Fibroblast of the aortic adventitia (primary cell): ENCODE data around the gene NCLN. TPM values are rescaled to one million over a fixed set of nuclear protein-coding genes. Genes with fewer than 3 reads are reported as not detected.

ENCODE experiments used
- DNase-seq: peaks from one replicate; pipeline ENCODE4 v3.0.0-alpha.2; 2010; ENCODE audit warnings: low read depth
- H3K4me3 ChIP-seq: 2 replicates; pipeline ENCODE4 v1.5.1; 2011; ENCODE audit warnings: low read depth, mild to moderate bottlenecking, control low read depth, low read length, moderate library complexity
- CTCF ChIP-seq: IDR thresholded peaks from 2 replicates; pipeline ENCODE4 v1.5.1; 2011; ENCODE audit warnings: mild to moderate bottlenecking, low read length, control low read depth, inconsistent platforms; ENCODE audit not compliant: insufficient read depth
- total RNA-seq: library from RNA; depleted of rRNA; stranded (reverse); fragments of >200 nt; gene quantifications from 2 replicates; pipeline ENCODE4 v1.2.3, GENCODE V29; 2012; ENCODE audit warnings: low replicate concordance

NCLN gene
- total RNA-seq, 1 donor: 38.3 TPM

GRCh38 chr19:3250675-3251074 is 64.9 kb downstream of the NCLN start:
- peak; percentile 65 for TF ChIP-seq CTCF
- no peak overlapping the region for H3K4me3 ChIP-seq
- peak; percentile 15 for DNase-seq

DNA sequence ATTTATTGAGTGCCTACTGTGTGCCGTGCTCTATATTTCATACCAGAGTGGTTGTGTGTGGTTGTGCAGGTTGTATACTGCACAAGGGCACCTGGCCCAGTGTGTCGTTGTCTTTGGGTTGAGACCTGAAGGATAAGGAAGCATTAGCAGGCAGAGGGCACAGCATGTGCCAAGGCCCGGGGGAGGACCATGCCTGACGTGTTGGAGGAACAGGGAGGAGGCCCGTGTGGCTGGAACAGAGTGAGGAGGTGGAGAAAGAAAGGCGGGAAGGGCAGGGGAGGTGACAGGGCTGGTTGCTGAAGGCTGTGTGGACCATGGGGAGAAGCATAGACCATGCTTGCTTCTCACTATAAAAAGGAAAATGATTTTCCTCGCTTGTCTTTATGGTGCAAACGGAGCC is 65.5 kb downstream of the NCLN start:
- H3K4me3 ChIP-seq: no peak overlapping the region
- no peak for DNase-seq
- TF ChIP-seq CTCF: no peak

DNA sequence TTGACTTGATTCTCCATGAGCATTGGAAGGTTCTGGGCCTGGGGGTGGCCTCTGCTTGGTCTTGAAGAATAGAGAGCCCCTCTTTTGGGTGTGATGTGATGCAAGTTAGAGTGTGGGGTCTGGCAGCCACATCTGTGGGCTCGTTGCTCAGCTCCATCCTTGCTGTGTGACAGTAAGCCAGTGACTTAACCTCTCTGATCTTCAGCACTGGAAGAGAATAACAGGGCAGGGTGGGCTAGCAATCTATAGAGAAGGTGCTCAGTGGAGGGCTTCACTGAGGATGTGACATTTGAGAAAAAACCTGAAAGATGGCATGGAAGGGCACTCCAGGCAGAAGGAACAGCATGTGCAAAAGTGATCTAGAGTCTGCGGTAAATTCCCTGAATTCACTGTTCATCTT is 66.9 kb downstream of the NCLN start:
- TF ChIP-seq CTCF: no peak
- DNase-seq: no peak
- H3K4me3 ChIP-seq: no peak overlapping the region

DNA sequence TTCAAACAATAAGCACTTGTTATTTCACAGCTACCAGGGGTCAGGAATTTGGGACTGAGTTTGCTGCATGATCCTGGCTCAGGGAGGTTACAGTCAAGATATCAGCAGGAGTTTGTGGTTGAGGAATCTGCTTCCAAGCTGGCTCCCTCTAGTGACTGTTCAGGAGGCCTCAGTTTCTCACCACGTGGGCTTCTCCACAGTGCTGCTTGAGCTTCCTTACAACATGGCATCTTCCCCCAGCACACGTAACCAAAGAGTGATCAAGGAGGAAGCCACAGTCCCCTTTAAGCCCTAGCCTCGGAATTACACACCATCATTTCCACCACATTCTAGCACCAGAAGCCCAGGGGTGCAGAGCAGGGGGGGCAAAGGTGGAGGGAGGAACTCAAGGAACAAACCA is 67.5 kb downstream of the NCLN start:
- DNase-seq: no peak
- H3K4me3 ChIP-seq: no peak overlapping the region
- TF ChIP-seq CTCF: no peak

- DNase-seq: no peak
- no peak overlapping the region for H3K4me3 ChIP-seq
- no peak for TF ChIP-seq CTCF
Observed at GRCh38 chr19:3254520-3254919, 68.8 kb downstream of the NCLN start.

- H3K4me3 ChIP-seq: no peak overlapping the region
- TF ChIP-seq CTCF: no peak
- no peak for DNase-seq
Observed at GRCh38 chr19:3257071-3257470, 71.3 kb downstream of the NCLN start.

Other genes starting within 250 kb of the NCLN start
- 5.5 and 7.8 TPM in 2 replicates for gene ZNF77, start 241.0 kb upstream of the NCLN start, total RNA-seq
- gene TLE6, start 208.4 kb upstream of the NCLN start, total RNA-seq: 0.18 TPM in 1 of 2 replicates, not detected in the other
- gene TLE2, start 156.7 kb upstream of the NCLN start, total RNA-seq: 5.2 and 12.8 TPM in 2 replicates
- gene TLE5, start 123.4 kb upstream of the NCLN start, total RNA-seq: 42.2 and 232 TPM in 2 replicates
- 35.1 and 65.4 TPM in 2 replicates for gene GNA11, start 91.6 kb upstream of the NCLN start, total RNA-seq
- gene GNA15, start 49.9 kb upstream of the NCLN start, total RNA-seq: not detected in 2 replicates
- gene S1PR4, start 7.2 kb upstream of the NCLN start, total RNA-seq: not detected in 2 replicates
- gene CELF5, start 38.7 kb downstream of the NCLN start, total RNA-seq: not detected in 2 replicates
- gene NFIC, start 180.7 kb downstream of the NCLN start, total RNA-seq: 79.5 and 83.2 TPM in 2 replicates